ENCODE results near the gene CNTN4. TPM values are rescaled to one million over a fixed set of nuclear protein-coding genes. Genes with fewer than 3 reads are reported as not detected.

Gene CNTN4
- total RNA-seq, 1 experiment from 2014 or later: 1.6 TPM

GRCh38 chr3:2921903-2922302 is 823.2 kb downstream of the CNTN4 start:
- Histone ChIP-seq H3K4ac (ENCODE audit: low read depth, low read length) (no peak overlapping the region), H4K91ac (ENCODE audit: insufficient read length, low read depth, low read length) (no peak overlapping the region), H3K79me2 (ENCODE audit: insufficient read depth, low read length) (no peaks in the 10 kb centered on the region), H3K23ac (ENCODE audit: insufficient read length, low read depth, low read length) (no peak overlapping the region), H2AK5ac (ENCODE audit: insufficient read length, low read length) (no peak overlapping the region), H3K79me1 (ENCODE audit: insufficient read depth, low read depth, low read length, poor library complexity, severe bottlenecking) (no peaks in the 10 kb centered on the region), H4K20me1 (ENCODE audit: control insufficient read depth, insufficient read depth, insufficient read length) (no peaks in the 10 kb centered on the region), H3K9me3 (ENCODE audit: control insufficient read depth, low read depth, low read length) (no peaks in the 10 kb centered on the region), H2BK15ac (ENCODE audit: low read depth, low read length) (no peak overlapping the region), H2BK20ac (ENCODE audit: low read depth, low read length, poor library complexity, severe bottlenecking) (no peak overlapping the region), H4K5ac (ENCODE audit: insufficient read length, low read depth, low read length) (no peak overlapping the region), H3K18ac (ENCODE audit: insufficient read length, low read depth, low read length) (no peak overlapping the region), H3K27me3 (ENCODE audit: insufficient read depth, low read length) (no peaks in the 10 kb centered on the region), H2BK120ac (ENCODE audit: low read depth, low read length, poor library complexity, severe bottlenecking) (no peak overlapping the region), H3K23me2 (ENCODE audit: insufficient read length, low read depth, low read length, poor library complexity, severe bottlenecking) (no peaks in the 10 kb centered on the region), H3K27ac (ENCODE audit: insufficient read length, low read depth, low read length) (no peak overlapping the region), H3K56ac (ENCODE audit: insufficient read length, low read depth, low read length) (no peak overlapping the region), H2BK12ac (ENCODE audit: insufficient read length, low read depth, low read length) (no peak overlapping the region), H3K4me1 (ENCODE audit: insufficient read depth, low read length) (no peaks in the 10 kb centered on the region), H4K8ac (replicated peaks; ENCODE audit: insufficient read length, low read depth, low read length) (no peak overlapping the region), H3K9ac (ENCODE audit: extremely low read depth, insufficient read length, low read length) (no peak overlapping the region), H3T11ph (ENCODE audit: low read length) (no peak overlapping the region), H2BK5ac (ENCODE audit: insufficient read length, low read length) (no peak overlapping the region), H3K4me2 (ENCODE audit: insufficient read depth, insufficient read length, low read length) (no peak overlapping the region), H3K14ac (ENCODE audit: insufficient read depth, low read length) (no peak overlapping the region), H2AFZ (ENCODE audit: low read length) (no peak overlapping the region)
- Mint-ChIP-seq H3K36me3 (ENCODE audit: insufficient read depth in 1 of 3, low read depth in 3 of 3) (peaks cover 3 to 9% (median 8%) of the 10 kb centered on the region in 3 experiments; a peak in 6 of 7 replicates), H3K27ac (no peak overlapping the region), H3K9me3 (peaks cover 9 to 14% of the 10 kb centered on the region in 2 experiments), H3K4me3 (no peak overlapping the region), H3K4me1 (peaks cover 5 to 6% of the 10 kb centered on the region in 2 experiments), H3K27me3 (ENCODE audit: low read depth) (no peaks in the 10 kb centered on the region)
- peak; percentile 65 for TF ChIP-seq CTCF (conservative IDR thresholded peaks at IDR 0.05)
- no peak for DNase-seq
- no CpG with 5 or more reads among the region's 1 CpG for WGBS (ENCODE audit: extremely low coverage, insufficient read length, low lambda C conversion rate)

All from H9 (cell line).